NCI-H2227 (cell line): Measurements from ENCODE around the gene NOTUM.

Source experiments
- DNase-seq: peaks from one replicate; lab custom pipeline; 2025; ENCODE audit not compliant: unreplicated experiment; lab: John Stamatoyannopoulos, UW

Gene NOTUM

DNA sequence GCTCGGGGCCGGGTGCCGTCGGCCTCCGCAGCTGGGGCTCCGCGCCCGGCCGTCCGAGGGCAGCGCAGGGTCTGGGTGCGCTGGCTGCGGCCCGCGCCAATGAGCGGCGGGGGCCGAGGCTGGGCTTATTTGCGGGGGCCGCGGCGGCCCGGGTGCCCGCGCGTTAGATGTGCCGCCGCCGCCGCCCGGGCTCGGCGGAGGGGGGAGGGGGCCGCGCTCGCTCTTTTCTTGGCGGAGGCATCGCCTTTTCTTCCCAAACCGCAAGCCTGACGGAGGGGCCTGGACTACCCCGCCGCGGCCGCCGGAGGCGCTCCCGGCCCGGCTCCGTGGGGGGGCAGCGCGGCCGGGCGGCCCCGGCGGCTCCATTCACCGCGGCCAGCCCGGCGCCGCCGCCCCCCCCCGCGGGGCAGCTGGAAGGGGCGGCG, at the start of gene NOTUM:
TSS of gene NOTUM (minus strand) at position 101 of the 425 bp plus-strand sequence. CDS start 278 bp downstream, outside the sequence.
- peak; percentile 77 for DNase-seq

DNA sequence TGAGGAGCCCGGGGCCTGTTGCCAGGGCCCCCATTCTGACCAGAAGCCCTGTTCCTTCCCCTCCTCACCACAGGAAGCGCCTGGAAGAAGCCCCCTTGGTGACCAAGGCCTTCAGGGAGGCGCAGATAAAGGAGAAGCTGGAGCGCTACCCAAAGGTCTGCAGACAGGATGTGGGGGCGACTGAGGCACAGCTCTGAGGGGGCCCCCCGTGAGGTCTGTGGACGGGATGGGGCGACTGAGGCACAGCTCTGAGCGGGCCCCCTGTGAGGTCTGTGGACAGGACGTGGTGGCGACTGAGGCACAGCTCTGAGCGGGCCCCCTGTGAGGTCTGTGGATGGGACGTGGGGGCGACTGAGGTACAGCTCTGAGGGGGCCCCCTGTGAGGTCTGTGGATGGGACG, 48.4 kb upstream of the NOTUM start:
- DNase-seq: no peak

DNA sequence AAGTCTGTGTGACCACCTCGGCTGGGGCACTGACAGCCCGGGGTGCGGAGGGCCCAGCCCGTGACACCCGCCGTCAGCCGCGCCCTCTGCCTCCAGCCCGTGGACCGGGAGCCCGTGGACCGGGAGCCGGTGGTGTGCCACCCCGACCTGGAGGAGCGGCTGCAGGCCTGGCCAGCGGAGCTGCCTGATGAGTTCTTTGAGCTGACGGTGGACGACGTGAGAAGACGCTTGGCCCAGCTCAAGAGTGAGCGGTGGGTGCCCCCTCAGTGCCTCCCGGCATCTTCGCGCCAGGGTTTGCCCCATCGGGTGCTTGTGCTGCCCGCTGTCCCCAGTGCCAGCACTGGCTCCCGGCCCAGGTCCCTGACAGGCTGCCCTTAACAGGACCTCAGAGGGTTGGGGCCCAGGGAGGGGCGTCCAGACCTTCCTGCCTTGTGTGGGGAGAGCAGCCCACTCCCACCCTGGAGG, 48.0 kb upstream of the NOTUM start:
- DNase-seq: no peak

DNA sequence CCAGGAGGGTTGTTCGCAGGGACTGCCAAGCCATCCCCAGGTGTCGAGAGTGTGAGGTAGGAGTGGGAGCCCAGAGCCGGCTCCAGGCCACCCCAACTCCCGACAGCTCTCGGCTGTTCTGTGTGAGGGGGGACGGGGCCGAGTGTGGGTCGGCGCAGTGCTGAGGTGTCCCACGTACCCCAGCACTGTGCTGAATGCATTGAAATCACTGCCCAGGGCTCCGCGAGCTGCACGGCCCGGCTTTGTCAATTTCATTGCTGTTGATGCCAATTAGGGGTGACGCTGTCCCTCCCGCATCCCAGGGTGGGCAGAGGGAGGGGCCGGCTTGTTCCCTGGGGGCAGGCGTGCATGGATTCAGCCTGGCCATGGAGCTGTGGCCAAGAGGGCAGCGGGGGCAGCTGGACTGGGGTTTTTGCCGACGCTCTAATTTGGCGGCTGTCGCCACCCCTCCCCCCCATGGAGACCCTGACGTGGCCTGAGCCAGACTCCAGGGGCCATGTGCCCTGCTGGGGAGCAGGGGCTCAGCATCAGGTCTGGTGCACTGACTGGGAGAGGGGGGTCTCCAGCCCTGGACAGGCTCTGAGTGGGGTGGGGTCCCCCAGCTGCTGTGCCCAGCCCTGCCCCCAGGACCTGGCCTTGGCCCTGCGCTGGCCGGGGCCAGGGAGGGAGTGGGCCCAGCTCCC, 47.4 kb upstream of the NOTUM start:
- DNase-seq: no peak

DNA sequence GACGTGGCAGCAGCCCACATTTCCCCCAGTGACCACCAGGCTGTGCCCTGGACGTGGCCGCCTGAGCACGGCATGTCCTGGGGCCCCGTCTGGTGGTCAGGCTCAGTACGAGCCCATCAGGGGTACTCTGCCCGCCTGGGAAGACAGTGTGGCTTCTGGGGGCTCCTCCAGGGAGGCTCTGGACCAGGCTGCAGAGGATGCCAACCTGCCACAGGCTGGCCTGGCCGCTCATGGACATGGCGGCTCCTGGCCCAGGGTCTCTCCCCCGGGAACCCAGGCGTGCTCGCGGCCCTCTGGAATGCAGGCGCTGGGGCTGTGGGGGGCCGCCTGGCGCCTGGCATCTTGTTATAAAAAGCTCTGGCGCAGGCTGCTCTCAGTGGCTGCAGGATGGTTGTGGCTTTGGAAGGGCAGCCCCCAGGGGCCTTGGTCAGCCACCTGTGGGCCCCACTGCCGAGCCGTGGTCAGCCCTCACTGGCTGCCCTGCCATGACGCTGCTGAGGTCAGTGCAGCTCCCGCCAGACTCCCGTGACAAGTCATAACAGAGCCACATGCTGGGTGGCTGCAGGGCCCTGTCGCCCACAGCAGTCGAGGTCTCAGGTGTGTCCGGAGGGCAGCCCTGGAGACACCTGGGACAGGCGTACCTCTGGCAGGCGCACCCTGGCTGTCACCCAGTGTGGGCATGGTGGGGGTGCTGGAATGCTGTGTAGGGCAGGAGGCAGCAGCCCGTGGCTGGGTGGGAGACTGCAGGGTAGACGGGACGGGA, 46.7 kb upstream of the NOTUM start:
- no peak for DNase-seq

DNA sequence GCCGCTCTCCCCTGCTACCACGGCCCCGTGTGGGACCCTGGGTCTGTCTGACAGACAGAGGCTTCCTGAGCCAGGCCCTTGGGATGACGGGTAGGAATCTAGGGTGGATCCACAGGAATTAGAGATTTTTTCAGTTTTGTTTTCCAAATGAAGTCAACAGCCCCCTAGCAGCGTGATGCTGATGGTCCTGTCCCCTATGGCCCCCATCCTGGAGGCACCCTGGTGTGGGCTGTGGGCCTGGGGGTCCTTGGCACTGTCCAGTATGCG, 46.2 kb upstream of the NOTUM start:
- no peak for DNase-seq

DNA sequence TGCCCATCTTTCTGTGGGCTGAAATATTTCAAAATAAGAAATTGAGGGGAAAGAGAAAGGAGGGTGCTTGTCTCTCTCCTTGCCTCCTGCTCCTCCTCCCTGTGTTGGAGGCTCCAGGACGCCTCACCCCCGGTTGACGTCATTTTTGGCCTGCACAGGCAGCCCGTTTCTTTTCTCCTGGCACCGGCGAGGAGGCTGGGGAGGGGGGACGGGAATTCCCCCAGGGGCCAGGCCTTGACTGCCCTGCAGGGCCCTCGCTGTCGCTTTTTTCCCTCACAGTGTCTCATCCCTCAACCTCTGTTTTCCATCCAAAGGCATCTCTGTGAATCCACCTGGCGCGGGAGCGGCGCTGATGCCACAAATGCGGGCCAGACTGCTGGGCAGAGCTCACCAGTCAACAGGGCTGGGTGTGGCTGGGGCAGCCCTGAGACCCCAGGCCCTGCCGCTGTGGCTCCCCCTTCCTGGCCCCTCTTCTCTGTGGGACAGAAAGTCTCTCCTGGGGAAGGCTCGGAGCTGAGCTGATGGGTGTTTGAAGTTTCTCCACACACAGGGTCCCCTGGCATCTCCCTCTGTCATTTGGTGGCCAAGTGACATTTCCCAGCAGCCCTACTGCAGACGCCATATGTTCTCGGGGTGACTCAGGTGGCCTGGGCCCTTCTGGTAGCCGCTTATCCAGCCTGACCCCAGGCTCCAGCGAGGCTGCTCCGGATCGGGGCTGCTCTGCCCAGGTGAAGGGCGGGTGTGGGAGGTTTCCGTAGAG, 45.7 kb upstream of the NOTUM start:
- DNase-seq: no peak

DNA sequence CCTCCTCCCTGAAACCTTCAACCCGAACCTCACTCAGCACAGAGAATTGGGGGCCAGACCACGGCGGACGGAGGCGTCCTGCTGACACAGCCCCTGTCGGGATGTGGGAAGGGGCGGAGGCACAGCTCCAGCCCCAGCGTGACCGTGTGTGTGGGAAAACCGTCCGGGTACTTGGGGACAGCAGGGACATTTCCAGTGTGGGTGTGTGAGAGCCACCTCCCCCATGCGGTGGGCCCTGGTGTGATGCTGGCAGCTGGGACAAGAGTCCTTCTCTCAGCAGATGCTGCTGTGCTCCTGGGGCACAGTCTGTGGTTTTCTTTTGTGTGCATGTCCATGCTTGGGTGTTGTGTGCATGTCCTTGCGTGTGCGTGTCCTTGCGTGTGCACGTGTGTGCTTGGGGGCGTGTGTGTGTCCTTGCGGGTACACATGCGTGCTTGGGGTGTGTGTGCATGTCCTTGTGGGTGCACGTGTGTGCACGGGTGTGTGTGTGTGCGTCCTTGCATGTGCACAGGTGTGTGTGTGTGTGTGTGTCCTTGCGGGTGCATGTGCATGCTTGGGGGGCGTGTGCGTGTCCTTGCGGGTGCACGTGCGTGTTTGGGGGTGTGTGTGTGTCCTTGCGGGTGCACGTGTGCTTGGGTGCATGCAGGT, 44.8 kb upstream of the NOTUM start:
- no peak for DNase-seq

DNA sequence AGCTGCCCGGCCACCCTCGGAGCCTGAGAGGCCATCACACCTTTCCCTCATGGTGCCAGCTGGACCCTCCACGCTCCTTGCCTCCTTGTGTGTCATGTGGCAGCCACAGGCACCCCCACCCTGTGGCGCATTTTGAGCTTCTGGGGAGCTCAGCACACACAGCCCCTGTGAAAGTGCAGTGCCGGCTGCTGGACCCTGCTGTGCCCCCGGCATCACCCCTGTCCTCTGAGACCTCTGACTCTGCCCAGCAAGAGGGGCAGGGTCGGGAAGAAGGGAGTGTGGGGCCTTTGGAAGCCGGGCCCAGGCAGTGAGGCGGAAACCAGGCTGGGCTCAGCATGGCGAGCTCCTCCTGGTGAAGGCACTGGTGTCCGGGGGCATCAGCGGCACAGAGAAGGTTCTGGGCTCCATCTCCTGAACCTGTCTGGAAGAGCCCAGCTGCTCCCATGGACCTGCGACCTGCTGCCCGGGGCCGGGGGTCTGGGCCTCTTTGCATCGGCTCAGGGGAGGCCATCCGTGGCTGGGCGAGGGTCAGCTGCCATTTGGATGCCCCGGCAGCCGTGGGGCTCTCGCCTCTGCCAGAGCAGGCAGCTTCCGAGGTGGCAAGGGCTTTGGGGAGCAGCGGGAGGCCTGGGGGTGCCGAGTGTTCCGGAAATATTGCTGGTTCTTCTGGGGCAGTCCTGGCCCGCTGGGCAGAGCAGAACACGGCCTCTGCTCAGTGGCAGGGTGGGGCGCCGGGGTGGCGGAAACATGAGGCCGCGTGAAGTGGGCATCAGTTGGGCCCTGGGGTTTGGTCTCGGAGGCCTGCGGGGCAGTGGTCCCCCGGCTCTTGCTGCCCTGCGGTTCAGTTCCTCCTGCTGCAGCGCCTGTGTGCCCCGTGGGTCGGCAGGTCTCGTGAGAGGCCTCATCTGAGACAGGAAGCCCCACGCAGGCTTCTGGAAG, 43.8 kb upstream of the NOTUM start:
- DNase-seq: no peak

DNA sequence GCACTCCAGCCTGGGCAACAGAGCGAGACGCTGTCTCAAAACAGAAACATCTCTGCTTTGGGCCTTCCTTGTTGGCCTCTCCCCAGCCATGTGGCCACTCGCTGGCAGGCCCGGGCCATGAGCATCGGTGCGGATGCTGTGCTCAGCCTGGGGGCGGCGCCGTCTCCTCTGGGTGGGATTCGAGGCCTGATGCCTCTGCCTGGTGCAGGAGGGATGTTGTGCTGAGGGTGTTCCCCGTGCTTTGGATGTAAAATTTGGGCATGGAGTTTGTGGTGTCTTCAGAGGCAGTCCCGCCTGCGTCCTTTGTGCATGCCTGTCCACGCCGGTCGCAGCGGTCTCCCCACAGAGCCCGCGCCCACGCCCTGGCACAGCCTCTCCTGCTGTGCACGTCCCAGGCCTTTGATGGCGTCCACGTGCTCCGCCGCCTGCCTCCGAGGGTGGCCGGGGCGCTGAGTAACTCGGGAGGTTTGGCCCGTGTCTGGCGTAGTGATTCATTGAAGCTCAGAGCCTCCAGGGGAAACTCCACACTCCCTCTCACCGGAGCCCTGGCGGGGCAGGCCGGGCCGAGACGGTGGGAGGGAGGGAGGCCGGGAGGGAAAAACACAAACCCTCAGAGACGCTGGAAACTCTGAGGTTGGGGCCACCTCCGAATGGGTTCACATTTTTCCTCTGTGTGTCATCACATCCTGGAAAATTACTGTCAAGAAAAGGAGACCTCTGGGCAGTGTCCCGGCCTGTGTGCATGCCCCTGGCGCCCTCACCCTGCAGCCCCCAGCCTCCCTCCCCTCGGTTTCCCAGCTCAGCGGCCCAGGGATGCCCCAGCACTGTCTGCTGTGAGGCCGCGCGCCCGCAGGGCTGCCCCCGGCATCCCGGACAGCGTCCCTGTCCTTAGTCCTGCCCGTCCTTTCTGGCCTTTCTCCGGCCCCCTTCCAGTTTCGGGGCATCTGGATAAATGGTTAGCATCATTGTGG, 42.7 kb upstream of the NOTUM start:
- DNase-seq: no peak

DNA sequence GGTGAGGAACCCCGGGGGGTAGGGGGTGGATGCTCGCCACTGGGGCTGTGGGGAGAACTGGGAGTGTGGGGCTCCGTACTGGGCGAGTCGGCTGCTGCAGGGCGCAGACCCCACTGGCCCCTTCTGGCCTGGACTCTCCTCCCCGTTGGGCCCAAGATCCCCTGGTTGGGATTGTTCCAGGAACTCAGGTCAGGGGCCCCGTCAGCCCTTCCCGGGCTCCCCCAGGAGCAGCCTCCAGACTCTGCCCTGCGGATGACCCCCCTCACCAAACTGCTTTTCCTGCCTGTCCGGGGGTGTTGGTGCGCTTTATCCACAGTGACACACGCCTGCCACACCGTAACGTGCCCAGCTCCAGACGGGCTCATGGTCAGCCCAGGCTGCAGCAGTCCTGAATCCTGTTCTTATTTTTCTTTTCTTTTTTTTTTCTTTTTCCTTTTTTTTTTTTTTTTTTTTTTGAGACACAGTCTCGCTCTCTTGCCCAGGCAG, 40.6 kb upstream of the NOTUM start:
- DNase-seq: no peak

DNA sequence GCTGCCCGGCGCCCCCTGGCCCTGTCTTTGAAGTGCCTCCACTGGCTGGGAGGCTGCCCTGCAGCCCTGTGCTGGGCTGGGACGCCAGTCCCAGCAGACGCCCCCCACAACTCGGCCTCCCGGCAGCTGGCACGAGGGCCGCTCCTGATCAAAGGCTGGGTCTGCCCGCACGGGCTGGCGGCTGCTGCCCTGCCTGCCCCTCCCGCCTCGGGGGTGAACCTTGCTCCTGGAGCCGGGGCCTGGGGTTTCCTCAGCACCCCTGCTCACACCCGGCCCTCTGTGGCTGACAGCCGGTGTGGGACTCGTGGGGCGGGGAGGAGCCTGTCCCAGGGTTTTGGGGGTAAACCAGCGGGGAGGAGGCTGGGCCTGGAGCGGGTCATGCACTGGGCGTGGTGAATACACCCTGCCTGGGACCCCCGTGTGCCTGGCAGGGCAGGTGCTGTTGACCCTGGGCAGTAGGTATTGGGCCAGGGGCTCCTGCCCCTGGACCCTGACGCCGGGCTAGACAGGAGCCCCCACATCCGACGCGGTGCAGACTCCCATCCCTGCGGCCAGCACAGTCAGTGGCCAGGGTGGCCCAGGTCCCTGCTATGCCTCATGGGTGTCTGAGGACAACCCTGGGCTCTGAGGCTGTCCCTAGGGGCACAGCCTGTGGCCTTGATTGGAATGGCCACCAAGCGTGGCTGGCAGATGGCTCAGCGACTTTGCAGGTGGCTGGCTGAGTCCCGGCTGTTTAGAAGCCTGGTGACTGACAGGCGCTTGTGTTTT, 40.0 kb upstream of the NOTUM start:
- DNase-seq: no peak

DNA sequence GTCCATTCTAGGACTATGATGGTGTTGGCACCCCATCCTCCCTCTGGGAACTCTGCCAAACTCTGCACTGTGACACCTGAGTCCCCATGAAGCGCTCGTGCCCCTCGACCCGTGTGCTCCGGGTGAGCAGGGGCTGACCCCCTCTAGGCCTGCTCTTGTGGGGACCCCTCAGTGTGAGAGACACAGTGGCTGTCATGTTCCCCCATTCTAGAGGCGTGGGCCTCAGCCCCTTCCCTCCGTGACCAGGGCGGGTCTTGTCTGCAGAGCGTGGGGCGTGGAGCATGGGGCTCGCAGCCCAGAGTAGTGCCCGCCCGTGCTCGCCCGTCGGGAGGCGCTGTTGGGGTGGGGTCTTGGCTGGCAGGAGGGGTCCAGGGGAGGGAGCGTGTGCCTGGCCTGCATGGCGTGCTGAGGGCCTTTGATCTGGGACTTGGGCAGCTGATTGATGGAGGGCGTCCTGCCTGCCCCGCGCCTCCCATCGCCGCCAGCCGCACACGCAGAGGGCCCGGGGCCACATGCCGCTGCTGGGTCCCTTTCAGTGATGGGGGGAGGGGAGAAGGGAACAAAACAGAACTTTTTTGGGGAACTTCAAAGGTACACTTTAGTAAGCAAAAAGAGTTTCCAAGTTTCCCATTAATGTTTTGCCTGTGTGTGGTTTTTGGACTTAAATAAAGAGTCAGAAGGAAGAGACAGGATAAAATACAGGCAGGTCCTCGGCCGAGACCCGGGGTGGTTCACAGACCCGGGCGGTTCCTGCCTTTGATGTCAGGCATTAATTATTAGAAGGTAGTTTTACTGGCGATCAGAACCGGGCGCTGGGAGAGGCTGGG, 39.2 kb upstream of the NOTUM start:
- no peak for DNase-seq

DNA sequence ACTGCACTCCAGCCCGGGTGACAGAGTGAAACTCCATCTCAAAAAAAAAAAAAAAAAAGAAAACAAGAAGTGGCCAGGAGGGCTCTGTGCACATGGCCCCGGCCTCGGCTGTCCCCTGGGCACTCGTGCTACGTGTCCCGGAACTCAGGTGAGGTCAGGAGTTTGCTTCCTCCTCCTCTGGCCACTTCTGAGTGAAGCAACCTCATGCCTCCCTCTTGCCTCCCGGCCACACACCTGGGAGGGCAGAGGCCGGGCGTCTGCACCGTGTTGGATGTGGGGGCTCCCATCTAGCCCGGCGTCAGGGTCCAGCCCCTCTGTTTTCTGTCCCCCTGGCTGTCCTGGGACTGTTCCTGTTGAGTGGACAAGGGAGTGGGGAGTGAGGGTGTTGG, 38.6 kb upstream of the NOTUM start:
- no peak for DNase-seq

DNA sequence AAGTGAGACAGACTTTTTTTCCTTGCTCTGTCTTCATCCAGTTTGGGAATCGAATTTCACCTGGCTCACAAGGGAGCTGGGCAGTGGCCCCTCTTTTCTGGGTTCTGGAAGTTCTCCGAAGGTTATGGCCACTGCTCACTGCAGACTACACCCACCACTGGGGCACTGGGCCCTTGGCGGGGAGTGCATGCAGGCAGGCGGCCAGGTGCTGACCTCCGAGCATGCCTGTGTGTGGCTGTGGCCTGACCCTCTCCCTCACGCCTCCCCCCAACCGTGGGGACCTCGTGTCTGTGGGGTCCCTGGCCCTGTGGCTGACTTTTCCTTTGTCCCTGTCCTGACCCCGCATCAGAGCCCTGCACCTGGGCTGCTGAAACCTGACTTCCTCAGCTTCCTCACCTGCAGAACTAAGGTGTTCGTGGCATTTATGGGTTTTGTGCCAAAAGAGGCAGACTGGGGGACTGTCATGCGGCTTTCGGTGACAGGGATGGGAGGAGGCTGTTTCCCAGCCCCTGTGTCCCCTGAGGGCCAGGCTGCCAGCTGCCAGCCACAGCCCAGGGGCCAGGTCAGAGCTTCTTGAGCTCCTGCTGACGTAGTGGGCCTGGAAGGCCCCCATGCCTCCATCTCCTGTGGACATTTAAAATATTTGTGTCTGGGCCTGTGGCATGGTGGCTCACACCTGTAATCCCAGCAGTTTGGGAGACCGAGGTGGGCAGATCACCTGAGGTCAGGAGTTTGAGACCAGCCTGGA, 37.9 kb upstream of the NOTUM start:
- DNase-seq: no peak

DNA sequence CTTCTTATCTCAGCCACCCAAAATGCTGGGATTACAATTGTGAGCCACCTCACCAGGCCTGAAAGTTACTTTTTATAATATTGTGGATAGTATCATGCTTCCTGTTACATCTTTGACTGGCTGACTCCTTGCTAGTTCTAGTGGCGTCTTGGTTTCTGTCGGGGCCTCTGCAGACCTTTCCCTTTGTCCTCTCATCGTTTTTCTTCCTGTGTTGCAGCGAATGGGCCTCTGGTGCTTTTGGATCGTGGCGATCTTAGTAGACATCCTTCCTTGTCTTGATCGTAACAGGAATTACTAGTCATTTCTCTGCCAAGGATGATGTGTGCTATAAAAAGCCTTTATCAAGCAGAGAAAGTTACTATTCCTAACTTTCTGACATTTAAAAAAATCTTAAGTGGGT, 37.2 kb upstream of the NOTUM start:
- no peak for DNase-seq
